Keratinocyte (primary cell): ENCODE results near the gene CFP.

ENCODE experiments used
- CTCF ChIP-seq, 3 experiments: IDR thresholded peaks in 1 of 3; conservative IDR thresholded peaks in 1 of 3; optimal IDR thresholded peaks in 1 of 3; 2 replicates in 2 of 3; 3 replicates in 1 of 3; pipeline versions ENCODE3 to v1.5.1; 2011; ENCODE audit warnings: low read length in 3 of 3, mild to moderate bottlenecking in 3 of 3, moderate library complexity in 2 of 3, control low read depth in 1 of 3, inconsistent platforms in 1 of 3; ENCODE audit not compliant: insufficient read depth in 2 of 3; ENCODE audit errors: extremely low read depth in 1 of 3
- EZH2 ChIP-seq: IDR thresholded peaks from one replicate; pipeline ENCODE4 v1.6.1; 2012; ENCODE audit warnings: inconsistent platforms, mild to moderate bottlenecking, low read length, moderate library complexity

GRCh38 chrX:47621851-47622250, 7.9 kb downstream of the CFP start:
- TF ChIP-seq EZH2, result no peak
- no peak for TF ChIP-seq CTCF (optimal IDR thresholded peaks at IDR 0.05 in 1 of 3, IDR thresholded peaks at IDR 0.05 in 1 of 3, conservative IDR thresholded peaks at IDR 0.05 in 1 of 3; ENCODE audit: extremely low read depth in 1 of 3, insufficient read depth in 2 of 3, low read length in 3 of 3)
